T-helper 1 cell treated with Interleukin-12 subunit alpha and Interleukin-12 subunit beta and Interleukin-4 antibody, amounts not matched to agents 30 ng/mL and 1 ng/mL, for 36 hours (primary cell): Measurements from ENCODE around the gene CLBA1. TPM values are rescaled to one million over a fixed set of nuclear protein-coding genes. Genes with fewer than 3 reads are reported as not detected.

ENCODE experiments used
- intact Hi-C: fragments of 100-400 bp; cut with micrococcal nuclease; formaldehyde crosslinking; loops from one replicate; pipeline ENCODE4 v1.15.1; 2024
- total RNA-seq: library from RNA; stranded (reverse); gene quantifications from 2 replicates; pipeline ENCODE4 v1.2.3, GENCODE V29; 2022

The CLBA1 gene
- total RNA-seq, 1 donor from 2014 or later: 0.69 TPM

DNA sequence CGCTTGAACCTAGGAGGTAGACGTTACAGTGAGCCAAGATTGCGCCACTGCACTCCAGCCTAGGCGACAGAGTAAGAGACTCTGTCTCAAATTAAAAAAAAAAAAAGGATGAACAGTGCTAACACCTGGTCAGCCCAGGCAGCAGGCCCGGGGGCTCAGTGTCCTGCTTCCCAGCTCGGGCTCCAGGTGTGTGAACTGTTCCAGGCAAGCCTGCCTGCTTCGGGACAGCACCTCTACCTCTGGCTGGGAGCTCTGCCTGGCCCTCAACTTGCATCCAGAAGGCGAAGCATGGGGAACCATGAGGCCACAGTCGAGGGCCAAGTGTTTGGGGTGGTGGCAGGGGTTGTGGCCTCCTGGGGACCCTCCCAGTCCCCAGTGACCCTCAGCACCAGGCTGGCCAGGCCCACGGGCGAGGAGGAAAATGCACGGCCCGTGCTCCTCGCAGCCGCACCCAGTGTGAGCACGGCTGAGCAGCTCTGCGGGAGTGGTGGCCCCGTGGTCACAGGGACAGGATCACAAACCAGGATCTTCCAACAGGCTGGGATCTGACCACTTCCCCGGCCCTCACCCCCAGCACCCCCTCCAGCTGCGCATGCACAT lies 19.8 kb downstream of the CLBA1 start:
- intact Hi-C loops: no loop called here

DNA sequence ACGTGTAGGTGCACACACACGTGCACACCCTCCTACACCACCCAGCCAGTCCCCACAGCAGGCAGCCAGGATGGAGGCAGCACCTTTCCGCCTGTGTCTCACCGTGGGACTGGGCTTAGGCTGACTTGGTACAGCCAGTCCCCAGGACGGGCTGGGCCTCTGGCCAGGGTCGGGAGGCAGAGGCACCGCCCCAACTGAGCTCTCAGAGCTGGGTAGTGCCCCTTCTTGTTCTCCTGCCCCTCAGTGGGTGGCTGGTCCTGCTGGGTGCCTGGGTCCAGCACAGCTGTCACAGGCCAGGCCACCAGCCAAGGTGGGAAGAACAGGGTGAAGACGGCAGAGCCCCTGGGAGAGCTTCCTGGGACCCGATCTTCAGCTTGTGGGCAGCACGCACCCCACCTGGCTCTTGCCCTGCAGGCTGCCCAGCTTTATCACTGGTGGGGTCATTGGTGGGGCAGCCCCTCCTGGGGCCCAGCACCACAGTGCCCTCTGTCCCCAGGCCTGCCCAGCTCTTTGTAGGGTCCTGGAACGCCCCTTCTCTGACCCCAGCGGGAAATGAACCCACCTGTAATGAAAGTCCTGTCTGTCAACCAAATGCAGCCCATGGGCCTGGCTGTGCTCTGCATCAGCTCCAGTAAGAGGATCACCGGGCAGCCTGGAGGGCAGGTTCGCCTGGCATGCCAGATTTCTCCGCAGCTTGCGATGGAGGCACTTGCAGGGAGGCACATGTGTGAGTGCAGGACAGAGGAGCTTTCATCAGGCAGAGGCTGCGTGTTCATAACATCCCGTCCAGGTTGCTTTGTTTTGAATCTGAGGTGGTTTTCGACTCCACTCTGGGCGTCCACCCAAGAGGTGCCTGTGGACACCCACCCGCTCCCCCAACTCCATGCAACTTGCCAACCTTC lies 20.6 kb downstream of the CLBA1 start:
- intact Hi-C loops: no loop called here

GRCh38 chr14:105006831-105007592 lies 21.4 kb downstream of the CLBA1 start:
- intact Hi-C loops: no loop called here

GRCh38 chr14:105007593-105008264 lies 22.1 kb downstream of the CLBA1 start:
- intact Hi-C loops: no loop called here

DNA sequence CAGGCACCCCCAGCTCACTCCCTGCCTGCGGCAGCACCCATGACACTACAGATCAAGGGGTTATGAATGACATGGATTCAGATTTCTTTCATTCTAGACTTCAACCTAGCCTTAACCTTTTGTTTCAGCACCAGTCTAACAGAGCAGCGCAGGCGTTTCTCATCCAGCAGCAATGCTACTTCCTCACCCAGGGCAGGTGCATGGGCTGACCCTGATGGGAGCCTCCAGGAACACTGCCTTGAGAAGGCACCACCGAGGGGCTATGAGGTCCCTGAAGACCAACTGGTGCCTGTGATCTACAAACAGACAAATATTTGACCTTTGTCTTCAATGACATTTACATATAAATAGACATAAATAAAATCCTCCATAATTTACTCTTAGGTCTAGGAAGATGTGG lies 24.5 kb downstream of the CLBA1 start:
- intact Hi-C loops: no loop called here

DNA sequence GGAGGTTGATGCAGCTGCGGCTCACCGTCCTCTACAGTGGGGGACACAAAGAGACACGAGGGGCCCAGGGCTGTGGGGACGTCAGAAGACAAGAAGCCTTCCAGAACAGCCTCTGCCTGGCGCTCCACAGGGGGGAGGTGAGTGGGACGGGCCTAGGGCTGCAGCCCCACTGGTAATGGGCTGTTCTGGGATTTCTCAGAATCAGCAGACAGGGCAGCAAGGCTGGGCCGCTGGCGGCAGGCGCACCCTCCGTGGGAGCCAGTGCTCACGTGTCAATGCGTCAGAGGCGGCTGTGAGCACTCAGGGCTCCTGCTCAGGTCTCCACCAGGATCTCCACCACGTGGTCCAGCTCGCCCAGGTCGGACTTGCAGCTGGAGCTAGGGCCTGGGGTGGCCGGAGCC lies 25.3 kb downstream of the CLBA1 start:
- intact Hi-C loops: no loop called here

- intact Hi-C loops: no loop called here
These were observed 25.9 kb downstream of the CLBA1 start for GRCh38 chr14:105011312-105011990.

- intact Hi-C loops: no loop called here
These were observed 26.8 kb downstream of the CLBA1 start for GRCh38 chr14:105012171-105012985.

- intact Hi-C loops: no loop called here
These were observed 27.7 kb downstream of the CLBA1 start for GRCh38 chr14:105013150-105013785.

- intact Hi-C loops: no loop called here
These were observed 28.4 kb downstream of the CLBA1 start for GRCh38 chr14:105014032-105014431.

GRCh38 chr14:105014631-105015030 lies 29.0 kb downstream of the CLBA1 start:
- intact Hi-C loops: no loop called here

DNA sequence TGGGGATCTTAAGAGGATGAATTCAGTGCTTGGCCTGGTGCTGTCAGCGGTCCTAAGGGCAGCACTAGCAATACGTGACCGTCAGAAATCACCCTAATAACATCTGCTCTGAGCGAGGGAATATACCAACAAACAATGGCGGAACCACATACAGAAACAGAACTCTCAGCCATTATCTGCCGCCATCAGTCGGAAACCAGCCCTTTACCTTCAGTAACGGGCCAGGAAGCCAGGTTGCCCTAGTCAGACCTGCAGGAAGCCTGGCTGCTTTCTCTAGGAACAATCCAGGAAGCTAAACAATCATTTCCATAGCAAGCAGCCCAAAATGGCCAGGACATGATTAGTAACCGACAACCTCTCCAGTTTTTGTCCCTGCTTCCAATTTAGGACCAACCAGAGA lies 29.7 kb downstream of the CLBA1 start:
- intact Hi-C loops: no loop called here

GRCh38 chr14:105015905-105016304 lies 30.3 kb downstream of the CLBA1 start:
- intact Hi-C loops: no loop called here

- intact Hi-C loops: no loop called here
These were observed 32.8 kb downstream of the CLBA1 start for GRCh38 chr14:105018414-105018813.

- intact Hi-C loops: loop anchor here (2.0 kb wide), 2 partner anchors 43 to 67 kb away; no protein-coding TSS in a partner anchor
These were observed 34.5 kb downstream of the CLBA1 start for GRCh38 chr14:105019861-105020814.

- intact Hi-C loops: loop anchor here (1.0 to 2.0 kb wide), 8 partner anchors 24 to 470 kb away; partner anchors contain the start of genes BRF1, CLBA1, GPR132 and TEDC1
These were observed 35.4 kb downstream of the CLBA1 start, which contains the start of gene CDCA4 for GRCh38 chr14:105020815-105021655. Gene CDCA4 (minus strand): TSS chr14:105021083. CDS start chr14:105011929, 9,154 bp downstream.
